NT2/D1 (cell line): Measurements from ENCODE around the gene PRDX5.

Experiments used
- SUZ12 ChIP-seq: IDR thresholded peaks from 2 replicates; pipeline ENCODE4 v1.6.1; 2011; ENCODE audit not compliant: insufficient read length, insufficient read depth; ENCODE audit errors: extremely low read depth
- YY1 ChIP-seq: IDR thresholded peaks from 2 replicates; pipeline ENCODE4 v1.6.1; 2011; ENCODE audit not compliant: insufficient read length, insufficient read depth
- ZNF274 ChIP-seq: IDR thresholded peaks from 2 replicates; pipeline ENCODE4 v1.6.1; 2011; ENCODE audit warnings: mild to moderate bottlenecking, low read depth, low read length

GRCh38 chr11:64351136-64351631, 33.3 kb downstream of the PRDX5 start:
- TF ChIP-seq YY1, result no peak
- TF ChIP-seq SUZ12, result no peak
- no peak for TF ChIP-seq ZNF274
